ENCODE results near the gene FAM217A. TPM values are rescaled to one million over a fixed set of nuclear protein-coding genes. Genes with fewer than 3 reads are reported as not detected.
A peak's percentile ranks its signal among the peaks of the same experiment; 100 is the strongest.
"Not testable (repeated sequence)": the region's sequence is repeated elsewhere in the genome, so short reads cannot be mapped to it uniquely, and the experiment has no call there.

The FAM217A gene, protein sequence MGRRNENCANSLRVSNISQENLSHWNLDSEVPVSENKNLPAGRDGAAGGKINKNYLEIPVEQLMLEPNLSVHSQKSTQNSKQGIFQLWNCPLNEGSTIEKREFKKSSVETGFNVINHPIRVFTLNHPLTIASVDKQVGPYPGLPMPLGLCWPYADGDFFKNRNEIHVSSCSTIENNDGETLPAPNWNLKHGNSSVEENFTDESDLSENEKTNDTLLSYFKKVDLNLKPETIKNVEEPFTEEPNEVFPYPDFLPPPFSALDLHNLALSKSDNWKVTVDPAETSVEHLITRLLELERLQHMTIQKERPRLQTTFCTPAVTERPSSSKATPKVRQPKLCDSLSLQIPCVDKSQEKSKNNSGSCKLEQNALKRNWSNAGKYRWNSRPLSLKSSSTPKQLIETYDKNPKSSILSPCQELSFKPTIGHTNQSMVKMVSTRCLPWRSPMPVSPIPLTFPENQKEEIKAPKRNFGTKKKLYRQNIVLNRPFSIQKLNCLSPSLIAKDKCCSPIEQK
- total RNA-seq, result not detected

DNA sequence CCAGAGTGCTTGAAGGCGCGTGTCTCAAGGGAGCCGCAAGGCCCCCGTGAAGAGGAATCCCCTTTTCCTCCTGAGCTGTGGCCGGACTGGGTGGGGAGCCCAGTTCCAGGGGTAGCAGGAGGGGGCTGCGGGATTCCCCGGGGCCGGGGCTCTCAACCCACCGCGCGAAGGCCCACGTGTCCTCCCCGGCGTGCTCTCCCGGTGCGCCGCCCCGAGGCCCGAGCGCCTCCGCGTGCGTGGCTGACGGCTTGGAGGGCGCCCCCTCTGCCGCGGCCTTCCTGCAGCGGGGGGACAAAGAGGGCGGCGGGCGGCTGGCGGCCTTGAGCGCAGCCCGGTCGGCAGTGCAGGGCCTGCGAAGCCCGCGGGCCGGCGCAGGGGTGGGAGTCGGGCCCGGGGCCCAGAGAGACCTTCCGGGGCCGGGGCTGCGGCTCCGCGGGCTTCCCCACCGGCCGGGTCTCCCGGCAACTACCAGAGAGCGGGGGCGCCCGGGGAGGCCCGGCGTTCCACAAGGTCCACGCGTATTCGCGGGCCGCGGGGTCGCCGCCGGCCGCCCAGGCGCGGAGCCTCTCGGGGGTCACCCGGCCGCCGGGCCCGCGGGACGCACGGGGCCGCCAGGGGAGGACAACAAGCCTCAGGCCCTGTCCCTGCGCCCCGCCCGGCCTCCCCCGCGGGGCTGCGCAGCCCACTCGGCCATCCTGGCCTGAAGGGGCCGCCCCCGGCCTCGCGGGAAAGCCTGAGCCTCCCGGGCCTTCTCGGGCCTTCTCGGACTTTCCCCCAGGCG, at the start of gene FAM217A:
FAM217A (minus strand) TSS at position 447 of the 781 bp plus-strand sequence. CDS start 1,723 bp downstream, outside the sequence.
- no peak within 1 kb of the TSS for H3K27ac Mint-ChIP-seq
- H3K4me1 Mint-ChIP-seq, result no peaks in the 10 kb centered on the region
- no peaks in the 10 kb centered on the region for H3K36me3 Mint-ChIP-seq
- no peak for DNase-seq
- H3K4me3 Mint-ChIP-seq, result no peak within 1 kb of the TSS
- H3K9me3 Mint-ChIP-seq, result no peaks in the 10 kb centered on the region
- peaks cover 20% of the 10 kb centered on the region for H3K27me3 Mint-ChIP-seq

DNA sequence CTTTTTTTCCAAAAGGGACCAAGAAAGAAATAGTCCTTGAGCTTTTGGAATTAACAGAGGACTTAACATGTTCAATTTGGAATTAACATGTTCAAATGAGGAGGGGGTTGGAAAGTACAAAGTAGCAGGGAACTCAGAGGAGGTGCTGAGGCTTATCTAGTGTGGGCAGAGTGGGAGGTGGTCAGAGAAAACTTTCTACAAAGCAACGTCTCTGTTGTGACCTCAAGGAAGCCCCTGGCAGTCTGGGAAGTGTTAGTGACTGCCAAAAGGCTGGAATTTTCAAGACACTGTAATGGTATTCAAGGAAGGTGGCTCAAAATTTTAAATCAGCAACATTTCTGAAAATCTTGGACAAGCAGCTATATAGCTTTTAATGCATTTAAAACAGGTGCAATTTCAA, 49.1 kb upstream of the FAM217A start:
- Mint-ChIP-seq H3K27me3 (no peaks in the 10 kb centered on the region), H3K27ac (no peak overlapping the region), H3K4me1 (peaks cover 9% of the 10 kb centered on the region), H3K36me3 (peaks cover 47% of the 10 kb centered on the region), H3K4me3 (no peak overlapping the region), H3K9me3 (peaks cover 10% of the 10 kb centered on the region)
- no peak for DNase-seq

DNA sequence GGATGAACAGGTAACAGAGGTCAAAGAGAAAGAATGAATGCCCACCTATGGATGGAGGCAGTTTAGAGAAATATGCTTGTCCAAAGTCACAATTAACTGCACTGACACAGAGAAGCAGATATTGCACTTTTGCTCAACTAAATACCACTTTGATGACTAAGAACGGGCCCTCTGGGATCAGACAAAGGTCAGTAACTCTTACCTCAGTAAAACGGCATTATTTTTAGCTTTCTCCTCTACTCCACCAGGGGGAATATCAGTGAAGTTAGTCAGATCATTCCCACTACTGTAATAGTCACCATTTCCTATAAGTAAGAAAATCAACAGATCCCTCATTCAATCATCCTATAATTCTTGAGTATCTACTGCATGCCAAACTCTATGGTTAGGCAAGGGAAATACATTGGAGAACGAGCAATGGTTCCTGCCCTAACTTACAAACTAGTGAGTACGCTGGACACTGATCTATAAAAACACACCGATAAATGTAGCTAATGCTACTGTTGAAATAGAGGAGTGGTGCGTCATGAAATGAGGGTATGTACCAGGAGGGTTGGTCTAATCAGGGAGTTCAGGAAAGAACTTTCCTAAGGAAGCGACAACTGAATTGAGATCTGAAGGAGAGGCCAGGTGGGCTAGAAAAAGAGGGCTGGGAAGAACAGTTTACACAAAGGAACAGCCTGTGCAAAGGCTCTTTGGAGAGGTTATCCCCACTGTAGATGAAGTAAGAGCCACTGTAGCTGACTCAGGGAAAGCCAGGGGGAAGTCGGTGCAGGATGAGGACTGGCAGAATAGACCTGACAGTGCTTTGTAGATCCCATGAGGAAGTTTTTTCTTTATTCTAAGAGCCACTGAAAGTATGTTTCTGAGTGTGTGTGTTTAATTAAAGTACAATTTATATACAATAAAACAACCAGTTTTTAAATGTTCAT, 47.3 kb upstream of the FAM217A start:
- no peak for DNase-seq
- Mint-ChIP-seq H3K4me3 (no peak overlapping the region), H3K27ac (peak overlapping the region; percentile 49), H3K9me3 (no peaks in the 10 kb centered on the region), H3K4me1 (peaks cover 6% of the 10 kb centered on the region), H3K36me3 (peaks cover 40% of the 10 kb centered on the region), H3K27me3 (no peaks in the 10 kb centered on the region)

DNA sequence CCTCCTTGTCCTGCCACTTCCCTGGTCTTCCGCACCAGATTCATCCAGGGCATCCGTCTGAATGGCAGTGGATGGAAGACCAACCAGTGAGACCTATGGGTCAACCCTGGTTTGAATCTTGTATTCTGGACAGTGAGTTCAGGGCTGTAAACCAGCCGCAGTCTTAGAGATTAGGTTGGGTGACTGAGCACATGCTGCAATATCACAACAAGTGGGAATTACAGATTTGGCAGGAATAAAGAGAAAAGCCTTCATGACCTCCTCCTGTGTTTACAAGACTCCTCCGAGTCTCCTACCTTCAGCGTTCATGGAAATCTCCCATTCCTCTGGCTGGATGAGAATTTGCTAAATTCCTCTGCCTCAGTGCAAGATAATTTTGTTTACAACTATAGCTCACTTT, 46.6 kb upstream of the FAM217A start:
- Mint-ChIP-seq H3K4me3 (no peak overlapping the region), H3K4me1 (peaks cover 6% of the 10 kb centered on the region), H3K27me3 (no peaks in the 10 kb centered on the region), H3K27ac (peak overlapping the region; percentile 49), H3K9me3 (no peaks in the 10 kb centered on the region), H3K36me3 (peaks cover 44% of the 10 kb centered on the region)
- DNase-seq, result no peak

DNA sequence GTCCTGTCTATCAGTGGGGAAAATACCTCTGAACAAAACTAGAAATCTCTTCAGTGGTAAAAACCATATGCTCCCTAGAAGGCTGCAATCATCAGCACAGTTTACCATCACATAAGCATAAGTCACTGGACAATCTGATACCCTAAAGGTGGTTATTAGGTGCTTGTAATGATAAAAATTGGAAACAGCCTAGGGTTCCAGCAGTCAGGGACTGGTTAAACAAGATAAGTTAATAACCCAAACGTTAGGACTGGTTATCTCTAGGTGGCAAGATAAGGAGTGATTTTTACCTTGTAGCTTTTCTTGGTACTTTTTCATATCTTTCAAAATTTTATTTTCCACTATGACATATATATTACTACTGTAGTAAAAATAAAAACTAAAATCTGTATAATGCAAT, 45.4 kb upstream of the FAM217A start:
- H3K27ac Mint-ChIP-seq, result no peak overlapping the region
- no peaks in the 10 kb centered on the region for H3K9me3 Mint-ChIP-seq
- H3K27me3 Mint-ChIP-seq, result no peaks in the 10 kb centered on the region
- no peak overlapping the region for H3K4me3 Mint-ChIP-seq
- H3K36me3 Mint-ChIP-seq, result peaks cover 38% of the 10 kb centered on the region
- no peak for DNase-seq
- H3K4me1 Mint-ChIP-seq, result peaks cover 6% of the 10 kb centered on the region

DNA sequence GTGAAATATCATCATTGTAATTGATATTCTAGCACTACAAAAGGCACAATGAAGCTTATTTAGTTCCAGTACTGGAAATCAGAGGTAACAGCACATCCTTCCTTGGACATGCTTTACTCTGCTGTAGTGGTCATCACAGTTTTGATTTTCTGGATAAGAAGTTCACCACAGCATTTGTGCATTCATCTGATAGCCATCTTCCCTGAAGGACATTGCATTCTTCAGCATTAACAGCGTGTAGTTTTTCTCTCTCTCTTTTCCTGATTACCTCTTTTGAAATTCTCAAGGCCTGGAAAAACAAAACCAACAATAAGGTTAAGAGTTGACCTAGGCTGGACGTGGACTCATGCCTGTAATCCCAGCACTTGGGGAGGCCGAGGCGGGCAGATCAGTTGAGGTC, 36.8 kb upstream of the FAM217A start:
- no peak for DNase-seq
- H3K9me3 Mint-ChIP-seq, result peaks cover 10% of the 10 kb centered on the region
- H3K27me3 Mint-ChIP-seq, result no peaks in the 10 kb centered on the region
- no peak overlapping the region for H3K4me3 Mint-ChIP-seq
- H3K36me3 Mint-ChIP-seq, result peaks cover 41% of the 10 kb centered on the region
- no peaks in the 10 kb centered on the region for H3K4me1 Mint-ChIP-seq
- no peak overlapping the region for H3K27ac Mint-ChIP-seq

DNA sequence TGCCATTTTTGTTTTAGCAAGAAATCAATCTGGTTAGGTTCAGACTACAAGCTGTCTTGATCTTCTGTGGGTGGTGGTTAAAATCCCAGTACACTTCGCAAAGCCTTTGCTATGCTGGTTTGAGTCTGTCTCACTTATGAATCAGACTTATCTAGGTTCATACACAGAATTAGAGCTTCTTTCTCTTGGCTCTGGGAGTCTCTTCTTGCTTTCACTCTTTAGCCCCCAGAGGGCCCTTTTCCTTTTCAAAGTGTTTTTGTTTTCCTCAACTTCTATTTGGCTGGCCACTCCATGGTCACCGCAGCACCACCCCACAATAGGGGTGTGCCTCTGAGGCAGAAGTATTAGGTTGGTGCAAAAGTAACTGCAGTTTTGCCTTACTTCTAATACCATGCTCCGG, 35.2 kb upstream of the FAM217A start:
- H3K27me3 Mint-ChIP-seq, result no peaks in the 10 kb centered on the region
- H3K4me1 Mint-ChIP-seq, result no peaks in the 10 kb centered on the region
- DNase-seq, result no peak
- H3K9me3 Mint-ChIP-seq, result peaks cover 10% of the 10 kb centered on the region
- peaks cover 35% of the 10 kb centered on the region for H3K36me3 Mint-ChIP-seq
- no peak overlapping the region for H3K27ac Mint-ChIP-seq
- no peak overlapping the region for H3K4me3 Mint-ChIP-seq

DNA sequence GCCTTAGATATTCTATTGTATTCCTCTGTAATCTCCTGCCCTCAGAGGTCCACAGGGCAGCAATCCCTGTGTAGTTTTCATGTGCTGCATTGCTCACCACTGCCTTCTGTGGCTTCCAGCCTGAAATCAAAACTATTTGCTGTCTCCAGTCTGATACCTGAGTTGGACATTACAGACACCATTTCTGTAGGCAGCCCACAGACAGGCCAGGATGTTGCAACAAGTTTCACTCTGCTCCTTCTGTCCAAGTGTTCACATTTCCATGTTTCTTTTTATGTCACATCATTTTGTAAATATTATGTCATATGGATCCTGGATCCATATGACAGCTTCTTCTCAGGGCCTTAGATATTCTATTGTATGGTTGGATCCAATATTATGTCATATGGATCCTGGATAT, 34.7 kb upstream of the FAM217A start:
- Mint-ChIP-seq H3K27ac (no peak overlapping the region), H3K4me3 (no peak overlapping the region), H3K27me3 (no peaks in the 10 kb centered on the region), H3K36me3 (peaks cover 35% of the 10 kb centered on the region), H3K9me3 (peaks cover 10% of the 10 kb centered on the region), H3K4me1 (no peaks in the 10 kb centered on the region)
- no peak for DNase-seq

DNA sequence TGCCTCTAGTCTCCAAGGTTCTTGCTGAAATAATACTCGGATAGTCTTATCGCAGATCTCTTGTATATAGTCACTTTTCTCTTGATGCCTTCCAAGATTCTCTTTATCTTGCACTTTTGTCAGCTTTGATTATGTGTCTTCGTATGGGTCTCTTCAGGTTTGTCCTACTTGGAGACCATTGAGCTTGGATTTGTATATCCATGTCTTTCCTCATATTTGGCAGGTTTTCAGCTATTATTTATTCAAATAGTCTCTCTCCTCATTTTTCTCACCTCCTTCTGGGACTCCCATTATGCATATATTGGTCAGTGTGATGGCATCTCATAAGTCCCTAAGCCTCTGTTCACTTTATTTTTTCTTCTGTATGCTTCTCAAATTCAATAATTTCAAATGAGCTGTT, 33.4 kb upstream of the FAM217A start:
- peaks cover 10% of the 10 kb centered on the region for H3K9me3 Mint-ChIP-seq
- peaks cover 34% of the 10 kb centered on the region for H3K36me3 Mint-ChIP-seq
- H3K4me3 Mint-ChIP-seq, result no peak overlapping the region
- DNase-seq, result no peak
- H3K4me1 Mint-ChIP-seq, result no peaks in the 10 kb centered on the region
- no peaks in the 10 kb centered on the region for H3K27me3 Mint-ChIP-seq
- no peak overlapping the region for H3K27ac Mint-ChIP-seq

DNA sequence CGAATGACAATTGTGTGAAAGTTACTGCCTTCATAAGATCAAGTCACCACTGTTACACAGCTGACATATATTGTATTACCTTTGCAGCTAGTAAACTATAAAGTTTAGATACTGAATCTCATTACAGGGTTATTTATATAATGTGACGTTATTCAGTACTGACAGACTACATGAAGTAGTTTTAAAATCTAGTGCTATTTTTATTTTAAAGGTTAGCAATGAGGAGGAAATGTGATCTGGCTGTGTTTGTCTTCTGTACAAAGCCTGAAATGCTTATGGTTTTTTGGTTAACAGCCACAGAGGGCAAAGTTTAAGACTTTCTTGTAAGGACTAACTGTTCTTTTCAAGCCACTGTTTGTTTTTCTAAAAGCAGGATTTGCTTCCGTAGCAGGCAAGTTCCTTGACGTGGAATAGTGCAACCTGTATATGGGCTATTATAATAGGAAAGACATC, 30.5 kb upstream of the FAM217A start:
- not testable (repeated sequence) for DNase-seq, H3K27ac Mint-ChIP-seq, H3K4me3 Mint-ChIP-seq, H3K9me3 Mint-ChIP-seq, H3K36me3 Mint-ChIP-seq, H3K4me1 Mint-ChIP-seq, H3K27me3 Mint-ChIP-seq

DNA sequence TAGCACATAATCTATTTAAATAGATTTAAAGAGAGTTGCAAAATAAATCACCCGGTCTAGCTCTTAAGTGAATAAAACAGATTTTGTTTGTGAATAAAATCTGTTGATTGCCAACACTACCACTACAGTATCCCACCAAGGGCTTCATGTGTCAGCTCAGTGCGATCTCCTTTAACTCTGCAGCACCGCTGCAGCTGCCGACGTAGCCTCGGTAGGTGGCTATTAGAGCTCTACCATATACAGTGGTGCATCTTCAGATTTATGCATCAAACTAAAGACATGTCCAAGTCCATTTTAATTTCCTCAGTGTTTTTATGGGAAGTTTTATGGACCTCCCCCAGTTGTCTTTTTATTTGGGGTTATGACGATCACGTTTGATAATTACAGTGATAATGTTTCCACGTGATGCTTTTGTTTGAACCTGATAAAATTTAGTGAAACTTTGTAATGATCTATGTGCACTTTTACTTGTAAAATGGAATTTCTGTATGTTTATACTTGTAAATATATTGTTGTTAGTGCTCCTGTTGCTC, 29.7 kb upstream of the FAM217A start:
- Mint-ChIP-seq H3K36me3 (peaks cover 2% of the 10 kb centered on the region), H3K27me3 (no peaks in the 10 kb centered on the region), H3K4me3 (no peak overlapping the region), H3K27ac (no peak overlapping the region), H3K4me1 (no peaks in the 10 kb centered on the region), H3K9me3 (peaks cover 7% of the 10 kb centered on the region)
- no peak for DNase-seq

DNA sequence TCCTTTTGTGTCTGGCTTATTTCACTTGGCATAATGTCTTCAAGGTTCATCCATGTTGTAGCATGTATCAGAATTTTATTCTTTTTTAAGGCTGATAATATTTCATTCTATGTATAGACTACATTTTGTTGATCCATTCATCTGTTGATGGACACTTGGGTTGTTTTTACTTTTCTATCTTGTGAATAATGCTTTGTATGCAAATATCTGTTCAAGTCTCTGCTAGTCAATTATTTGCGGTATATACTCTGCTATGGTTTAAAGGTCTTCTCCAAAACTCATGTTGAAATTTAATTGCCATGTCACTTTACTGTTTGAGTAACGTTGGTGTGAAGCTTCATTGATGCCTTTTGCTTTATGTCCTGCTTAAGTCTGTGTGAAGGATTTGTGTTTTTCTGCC, 28.9 kb upstream of the FAM217A start:
- Mint-ChIP-seq H3K4me1 (no peaks in the 10 kb centered on the region), H3K27me3 (no peaks in the 10 kb centered on the region), H3K4me3 (no peak overlapping the region), H3K27ac (no peak overlapping the region), H3K9me3 (peaks cover 7% of the 10 kb centered on the region), H3K36me3 (no peaks in the 10 kb centered on the region)
- no peak for DNase-seq

DNA sequence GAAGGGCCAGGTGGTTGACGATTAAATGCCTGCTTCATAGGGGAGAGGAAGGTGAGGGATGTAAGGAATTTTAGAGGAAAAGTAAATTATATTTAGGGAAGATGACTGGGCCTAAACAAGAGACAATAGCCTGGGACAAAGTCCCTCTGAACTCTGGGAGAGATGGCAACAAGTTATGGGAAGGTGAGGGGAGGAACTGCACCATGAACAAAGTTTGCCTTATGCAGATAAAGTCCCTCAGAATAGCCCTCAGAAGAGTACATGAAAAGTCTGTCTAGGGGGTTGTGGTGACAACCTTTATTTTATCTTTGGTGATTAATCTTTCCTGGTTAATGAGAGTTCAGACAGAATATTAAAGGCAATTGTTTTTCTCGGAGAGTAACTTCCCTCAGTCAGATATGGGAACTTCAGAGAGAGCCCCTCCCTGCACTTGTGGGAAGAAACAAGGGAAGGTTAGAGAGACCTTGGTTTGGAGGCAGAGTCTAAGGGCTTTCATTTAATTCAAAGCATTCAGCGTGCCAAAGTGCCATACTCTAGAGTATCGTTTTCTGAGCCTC, 27.1 kb upstream of the FAM217A start:
- Mint-ChIP-seq H3K27ac (no peak overlapping the region), H3K4me3 (no peak overlapping the region), H3K9me3 (no peaks in the 10 kb centered on the region), H3K4me1 (no peaks in the 10 kb centered on the region), H3K36me3 (no peaks in the 10 kb centered on the region), H3K27me3 (no peaks in the 10 kb centered on the region)
- DNase-seq, result no peak

DNA sequence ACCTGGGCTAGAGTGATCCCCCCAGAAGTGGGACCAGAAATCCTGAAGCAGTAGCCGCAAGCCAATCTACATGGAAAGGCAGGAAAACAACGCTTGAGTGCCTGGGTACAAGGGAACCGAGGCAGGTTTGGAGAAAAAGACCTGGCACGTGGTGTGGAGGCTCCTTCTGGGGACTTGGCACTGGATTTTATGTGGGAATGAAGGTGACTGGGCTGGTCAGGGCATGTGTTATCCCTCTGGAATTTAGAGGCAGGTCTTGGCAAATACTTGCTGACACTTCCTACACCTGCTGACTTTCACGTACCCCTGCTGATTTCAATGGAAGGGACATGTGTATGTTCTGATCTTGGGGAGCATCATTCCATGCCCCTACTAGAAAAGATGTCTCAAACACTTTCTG, 25.0 kb upstream of the FAM217A start:
- Mint-ChIP-seq H3K27me3 (no peaks in the 10 kb centered on the region), H3K9me3 (no peaks in the 10 kb centered on the region), H3K27ac (no peak overlapping the region), H3K4me1 (no peaks in the 10 kb centered on the region), H3K4me3 (no peak overlapping the region), H3K36me3 (no peaks in the 10 kb centered on the region)
- no peak for DNase-seq

Measured in activated naive CD8-positive, alpha-beta T cell treated with anti-CD3 and anti-CD28 coated beads for 36 hours (primary cell).